Loucy (cell line): Measurements from ENCODE around the gene ZNF407.
A peak's percentile ranks its signal among the peaks of the same experiment; 100 is the strongest.

Experiments used
- H2AFZ ChIP-seq: fragments of 200-600 bp; sonication (generic); 2 replicates; pipeline ENCODE4 v1.6.0; 2016; ENCODE audit warnings: antibody characterized with exemption, mild to moderate bottlenecking, low read length, moderate library complexity
- H3F3A ChIP-seq: fragments of 200-600 bp; 2 replicates; pipeline ENCODE4 v1.6.0; 2016; ENCODE audit warnings: antibody characterized with exemption, low read depth, mild to moderate bottlenecking
- H3K27me3 ChIP-seq: fragments of 200-600 bp; sonication (generic); 2 replicates; pipeline ENCODE4 v1.6.1; 2014; ENCODE audit warnings: low read length, mild to moderate bottlenecking; ENCODE audit not compliant: insufficient read depth, poor library complexity, severe bottlenecking
- H3K36me3 ChIP-seq: fragments of 200-600 bp; sonication (generic); 2 replicates; pipeline ENCODE4 v1.6.1; 2016; ENCODE audit warnings: low read length; ENCODE audit not compliant: insufficient read depth
- H3K4me1 ChIP-seq: fragments of 200-600 bp; sonication (generic); 2 replicates; pipeline ENCODE4 v1.5.1; 2014; ENCODE audit warnings: low read length, mild to moderate bottlenecking; ENCODE audit not compliant: insufficient read depth, poor library complexity, severe bottlenecking
- H3K4me2 ChIP-seq: fragments of 200-600 bp; sonication (generic); 2 replicates; pipeline ENCODE4 v1.6.0; 2014; ENCODE audit warnings: antibody characterized with exemption, low read length, low read depth, mild to moderate bottlenecking; ENCODE audit not compliant: poor library complexity, severe bottlenecking
- H3K4me3 ChIP-seq: fragments of 200-600 bp; sonication (generic); 2 replicates; pipeline ENCODE4 v1.5.1; 2014; ENCODE audit warnings: low read length, mild to moderate bottlenecking, mixed read lengths; ENCODE audit not compliant: poor library complexity, severe bottlenecking
- H3K79me2 ChIP-seq: fragments of 200-600 bp; sonication (generic); 2 replicates; pipeline ENCODE4 v1.6.1; 2014; ENCODE audit warnings: low read length; ENCODE audit not compliant: insufficient read depth
- H3K9ac ChIP-seq: fragments of 200-600 bp; sonication (generic); 2 replicates; pipeline ENCODE4 v1.6.0; 2014; ENCODE audit warnings: mild to moderate bottlenecking, low read depth, low read length, moderate library complexity; ENCODE audit not compliant: poor library complexity, severe bottlenecking
- H3K9me2 ChIP-seq: fragments of 200-600 bp; sonication (generic); replicated peaks from 2 replicates; pipeline ENCODE4 v1.6.1; 2016; ENCODE audit warnings: low read depth, low read length, mixed read lengths
- H3K9me3 ChIP-seq: fragments of 200-600 bp; sonication (generic); 2 replicates; pipeline ENCODE4 v1.6.1; 2014; ENCODE audit warnings: mild to moderate bottlenecking, antibody characterized with exemption, low read length, low read depth; ENCODE audit not compliant: insufficient read depth
- H4K20me1 ChIP-seq: fragments of 200-600 bp; sonication (generic); 2 replicates; pipeline ENCODE4 v1.6.0; 2014; ENCODE audit warnings: antibody characterized with exemption, low read length, mild to moderate bottlenecking; ENCODE audit not compliant: insufficient read depth, poor library complexity, severe bottlenecking
- EZH2phosphoT487 ChIP-seq: fragments of 200-600 bp; IDR thresholded peaks from 2 replicates; pipeline ENCODE4 v1.6.1; 2018; ENCODE audit warnings: antibody characterized with exemption, mild to moderate bottlenecking, moderate library complexity, borderline replicate concordance
- TF ChIP-seq, protein P1 (sequence below): fragments of 200-600 bp; sonication (generic); conservative IDR thresholded peaks from 2 replicates; pipeline ENCODE4 v1.5.1; 2014; ENCODE audit warnings: mild to moderate bottlenecking, antibody characterized with exemption, low read length

Gene ZNF407

DNA sequence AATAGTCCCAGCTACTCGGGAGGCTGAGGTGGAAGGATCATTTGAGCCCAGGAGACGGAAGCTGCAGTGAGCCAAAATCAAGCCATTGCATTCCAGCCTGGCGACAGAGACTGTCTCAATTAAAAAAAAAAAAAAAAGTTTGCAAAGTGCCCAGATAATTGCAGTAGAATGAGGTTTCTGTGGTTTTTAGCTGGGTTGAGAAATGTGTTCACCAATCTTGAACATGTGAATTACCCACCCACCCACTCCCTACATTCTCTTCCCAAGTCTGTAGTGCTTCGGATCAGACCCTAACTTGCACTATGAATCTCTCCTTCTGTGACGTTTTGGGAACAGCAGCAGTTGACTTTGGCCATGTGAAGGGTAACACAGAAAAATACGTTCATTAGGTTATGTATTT, 363.9 kb downstream of the ZNF407 start:
- Histone ChIP-seq H3K9ac (no peak overlapping the region), H3K36me3 (no peaks in the 10 kb centered on the region), H3K4me3 (no peak overlapping the region), H3K27me3 (no peaks in the 10 kb centered on the region), H3F3A (no peaks in the 10 kb centered on the region), H3K9me2 (no peaks in the 10 kb centered on the region), H3K4me1 (no peaks in the 10 kb centered on the region), H3K4me2 (no peak overlapping the region), H2AFZ (no peak overlapping the region), H4K20me1 (no peaks in the 10 kb centered on the region), H3K79me2 (no peaks in the 10 kb centered on the region), H3K9me3 (no peaks in the 10 kb centered on the region)
- TF ChIP-seq, protein P1, sequence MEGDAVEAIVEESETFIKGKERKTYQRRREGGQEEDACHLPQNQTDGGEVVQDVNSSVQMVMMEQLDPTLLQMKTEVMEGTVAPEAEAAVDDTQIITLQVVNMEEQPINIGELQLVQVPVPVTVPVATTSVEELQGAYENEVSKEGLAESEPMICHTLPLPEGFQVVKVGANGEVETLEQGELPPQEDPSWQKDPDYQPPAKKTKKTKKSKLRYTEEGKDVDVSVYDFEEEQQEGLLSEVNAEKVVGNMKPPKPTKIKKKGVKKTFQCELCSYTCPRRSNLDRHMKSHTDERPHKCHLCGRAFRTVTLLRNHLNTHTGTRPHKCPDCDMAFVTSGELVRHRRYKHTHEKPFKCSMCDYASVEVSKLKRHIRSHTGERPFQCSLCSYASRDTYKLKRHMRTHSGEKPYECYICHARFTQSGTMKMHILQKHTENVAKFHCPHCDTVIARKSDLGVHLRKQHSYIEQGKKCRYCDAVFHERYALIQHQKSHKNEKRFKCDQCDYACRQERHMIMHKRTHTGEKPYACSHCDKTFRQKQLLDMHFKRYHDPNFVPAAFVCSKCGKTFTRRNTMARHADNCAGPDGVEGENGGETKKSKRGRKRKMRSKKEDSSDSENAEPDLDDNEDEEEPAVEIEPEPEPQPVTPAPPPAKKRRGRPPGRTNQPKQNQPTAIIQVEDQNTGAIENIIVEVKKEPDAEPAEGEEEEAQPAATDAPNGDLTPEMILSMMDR = no peak
- TF ChIP-seq EZH2phosphoT487 = no peak

DNA sequence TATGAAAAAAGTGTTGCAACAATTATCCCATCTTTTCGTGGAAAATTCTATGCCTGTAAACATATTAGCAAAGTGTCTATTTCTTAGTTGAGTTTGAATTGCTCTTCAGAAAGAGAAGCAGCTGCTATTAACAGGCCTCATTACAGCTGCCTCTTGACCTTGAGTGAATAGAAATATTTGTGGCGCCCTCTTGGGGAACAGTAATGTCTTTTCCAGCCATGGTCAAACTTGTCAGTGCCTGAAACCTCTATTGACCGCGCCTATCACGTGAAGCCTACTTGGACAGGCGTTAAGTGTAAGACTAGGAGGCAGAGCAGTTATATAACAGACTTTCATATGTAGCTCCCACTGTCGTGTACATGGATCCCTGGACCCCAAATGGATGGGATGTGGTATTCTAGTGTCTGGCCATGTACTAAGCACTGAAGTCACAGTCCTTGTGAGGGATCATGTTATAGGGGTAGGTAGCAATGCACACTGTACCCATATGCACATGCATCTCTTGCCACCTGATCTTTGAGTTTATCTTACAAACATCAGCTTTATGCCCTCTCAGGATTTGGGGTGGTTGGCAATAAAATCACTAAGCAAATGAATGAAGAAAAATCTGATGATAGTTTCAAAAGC, 366.3 kb downstream of the ZNF407 start:
- TF ChIP-seq EZH2phosphoT487 = no peak
- TF ChIP-seq, protein P1 = peak; percentile 80
- Histone ChIP-seq H3K4me2 (no peak overlapping the region), H3K9me3 (no peaks in the 10 kb centered on the region), H4K20me1 (no peaks in the 10 kb centered on the region), H3K9me2 (no peaks in the 10 kb centered on the region), H3K36me3 (no peaks in the 10 kb centered on the region), H3K4me3 (no peak overlapping the region), H3K79me2 (no peaks in the 10 kb centered on the region), H3K9ac (no peak overlapping the region), H2AFZ (no peak overlapping the region), H3K27me3 (no peaks in the 10 kb centered on the region), H3K4me1 (no peaks in the 10 kb centered on the region), H3F3A (no peaks in the 10 kb centered on the region)

DNA sequence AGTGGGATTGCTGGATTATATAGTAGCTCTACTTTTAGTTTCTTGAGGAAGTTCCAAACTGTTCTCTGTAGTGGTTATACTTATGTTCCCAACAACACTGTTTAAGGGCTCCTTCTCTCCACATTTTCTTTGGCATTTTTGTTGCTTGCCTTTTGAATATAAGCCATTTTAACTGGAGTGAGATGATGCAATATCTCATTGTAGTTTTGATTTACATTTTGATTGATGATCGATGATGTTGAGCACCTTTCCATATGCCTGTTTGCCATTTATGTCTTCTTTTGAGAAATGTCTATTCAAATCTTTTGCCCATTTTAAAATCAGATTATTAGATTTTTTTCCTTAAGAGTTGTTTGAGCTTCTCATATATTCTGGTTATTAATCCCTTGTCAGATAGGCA, 368.0 kb downstream of the ZNF407 start:
- H4K20me1 ChIP-seq = no peaks in the 10 kb centered on the region
- no peaks in the 10 kb centered on the region for H3K4me1 ChIP-seq
- H3K4me3 ChIP-seq = no peak overlapping the region
- no peaks in the 10 kb centered on the region for H3K79me2 ChIP-seq
- no peaks in the 10 kb centered on the region for H3F3A ChIP-seq
- no peak overlapping the region for H3K9ac ChIP-seq
- H3K9me2 ChIP-seq = no peaks in the 10 kb centered on the region
- no peak overlapping the region for H2AFZ ChIP-seq
- no peaks in the 10 kb centered on the region for H3K36me3 ChIP-seq
- no peak for TF ChIP-seq EZH2phosphoT487
- TF ChIP-seq, protein P1 = no peak
- no peaks in the 10 kb centered on the region for H3K9me3 ChIP-seq
- H3K4me2 ChIP-seq = no peak overlapping the region
- H3K27me3 ChIP-seq = no peaks in the 10 kb centered on the region
